Retinal pigment epithelial cell (primary cell): ENCODE measurements around the gene KCNAB2.

Experiments
- DNase-seq: peaks from one replicate; pipeline ENCODE4 v3.0.0-alpha.2; 2010; ENCODE audit warnings: low read depth
- H3K4me3 ChIP-seq: 2 replicates; pipeline ENCODE4 v1.5.1; 2011; ENCODE audit warnings: mild to moderate bottlenecking, low read length, control low read depth, moderate library complexity
- TF ChIP-seq, protein P1 (sequence below): conservative IDR thresholded peaks from 2 replicates; pipeline ENCODE4 v1.5.1; 2011; ENCODE audit warnings: low read depth, low read length, control low read depth, inconsistent platforms

Gene KCNAB2

DNA sequence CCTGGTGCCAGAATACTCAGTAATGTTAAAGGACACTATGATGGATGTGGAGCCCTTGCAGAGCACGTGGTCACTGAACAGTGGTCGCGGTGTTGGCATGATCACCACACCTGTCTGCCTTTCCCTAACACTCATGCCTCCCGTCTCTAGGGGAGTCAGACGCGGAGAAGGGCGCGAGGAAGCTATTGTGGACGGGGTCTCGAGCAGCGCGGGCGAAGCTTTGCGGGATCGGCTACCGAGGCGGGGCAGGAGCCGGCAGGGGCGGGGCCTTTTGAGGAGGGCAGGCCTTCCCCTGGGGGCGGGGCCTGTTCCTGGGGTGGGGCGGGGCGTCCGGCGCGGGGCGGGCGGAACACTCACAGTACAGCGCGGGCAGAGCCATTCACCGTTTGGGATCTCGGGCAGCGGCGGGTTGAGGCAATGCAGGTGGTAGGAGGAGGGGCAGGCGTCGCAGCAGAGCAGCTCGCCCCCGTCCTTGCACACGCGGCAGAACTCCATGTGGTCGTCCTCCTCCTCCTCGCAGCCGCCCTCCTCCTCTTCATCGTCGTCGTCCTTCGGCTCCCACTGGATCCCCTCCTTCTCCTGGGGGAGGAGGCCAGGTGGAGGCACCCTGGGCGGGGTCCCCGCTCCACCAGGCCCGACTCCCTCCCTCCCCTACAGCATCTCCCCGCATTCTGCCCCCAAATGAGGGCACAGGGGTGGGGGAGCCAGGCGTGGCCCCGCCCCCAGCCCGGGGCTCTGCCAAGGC is 103.0 kb downstream of the KCNAB2 start:
- TF ChIP-seq, protein P1, sequence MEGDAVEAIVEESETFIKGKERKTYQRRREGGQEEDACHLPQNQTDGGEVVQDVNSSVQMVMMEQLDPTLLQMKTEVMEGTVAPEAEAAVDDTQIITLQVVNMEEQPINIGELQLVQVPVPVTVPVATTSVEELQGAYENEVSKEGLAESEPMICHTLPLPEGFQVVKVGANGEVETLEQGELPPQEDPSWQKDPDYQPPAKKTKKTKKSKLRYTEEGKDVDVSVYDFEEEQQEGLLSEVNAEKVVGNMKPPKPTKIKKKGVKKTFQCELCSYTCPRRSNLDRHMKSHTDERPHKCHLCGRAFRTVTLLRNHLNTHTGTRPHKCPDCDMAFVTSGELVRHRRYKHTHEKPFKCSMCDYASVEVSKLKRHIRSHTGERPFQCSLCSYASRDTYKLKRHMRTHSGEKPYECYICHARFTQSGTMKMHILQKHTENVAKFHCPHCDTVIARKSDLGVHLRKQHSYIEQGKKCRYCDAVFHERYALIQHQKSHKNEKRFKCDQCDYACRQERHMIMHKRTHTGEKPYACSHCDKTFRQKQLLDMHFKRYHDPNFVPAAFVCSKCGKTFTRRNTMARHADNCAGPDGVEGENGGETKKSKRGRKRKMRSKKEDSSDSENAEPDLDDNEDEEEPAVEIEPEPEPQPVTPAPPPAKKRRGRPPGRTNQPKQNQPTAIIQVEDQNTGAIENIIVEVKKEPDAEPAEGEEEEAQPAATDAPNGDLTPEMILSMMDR: no peak
- no peak for DNase-seq
- H3K4me3 ChIP-seq: no peak overlapping the region

DNA sequence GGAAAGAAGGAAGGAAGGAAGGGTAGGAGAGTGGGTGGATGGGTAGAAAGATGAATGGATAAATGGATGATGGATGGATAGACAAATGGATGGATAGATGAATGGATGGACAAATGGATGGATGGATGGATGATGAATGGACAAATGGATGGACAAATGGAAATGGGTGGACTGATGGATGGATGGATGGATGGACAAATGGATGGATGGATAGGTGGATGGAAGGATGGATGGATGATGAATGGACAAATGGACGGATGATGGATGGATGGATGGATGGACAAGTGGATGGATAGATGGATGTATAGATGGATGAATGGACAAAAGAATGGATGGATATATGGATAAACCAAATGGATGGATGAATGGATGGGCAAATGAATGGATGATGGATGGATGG is 103.9 kb downstream of the KCNAB2 start:
- no peak for DNase-seq
- TF ChIP-seq, protein P1: no peak
- H3K4me3 ChIP-seq: no peak overlapping the region

DNA sequence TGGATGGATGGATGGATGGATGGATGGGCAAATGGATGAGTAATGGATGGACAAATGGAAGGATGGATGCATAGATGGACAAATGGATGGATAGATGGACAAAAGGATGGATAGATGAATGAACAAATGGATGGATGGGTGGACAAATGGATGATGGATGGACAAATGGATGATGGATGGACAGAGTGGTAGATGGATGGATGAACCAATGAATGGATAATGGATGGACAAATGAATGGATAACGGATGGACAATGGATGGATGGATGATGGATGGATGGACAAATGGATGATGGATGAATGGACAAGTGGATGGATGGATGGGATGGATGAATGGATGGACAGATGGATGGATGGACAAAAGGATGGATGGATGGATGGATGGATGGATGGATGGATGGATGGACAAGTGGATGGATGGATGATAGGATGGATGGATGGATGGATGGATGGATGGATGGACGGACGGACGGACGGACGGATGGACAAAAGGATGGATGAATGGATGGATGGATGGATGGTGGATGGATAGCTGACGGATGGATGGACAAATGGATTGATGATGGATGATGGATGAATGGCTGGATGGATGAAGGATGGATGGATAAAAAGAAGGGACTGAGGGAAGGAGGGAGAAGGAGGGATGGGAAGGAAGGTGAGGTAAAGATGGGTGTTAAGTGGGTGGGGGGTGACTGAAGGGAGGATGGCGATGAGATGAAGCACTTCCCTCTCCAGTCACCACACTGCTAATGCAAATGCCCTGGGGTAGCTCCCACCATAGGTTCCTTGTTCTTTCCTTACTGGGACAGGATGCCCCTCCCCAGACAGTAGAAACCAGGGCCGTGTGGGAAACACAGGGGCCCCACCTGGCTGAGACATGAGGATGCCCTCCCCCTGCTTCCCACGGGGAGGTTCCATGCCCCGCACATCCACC is 104.6 kb downstream of the KCNAB2 start:
- DNase-seq: no peak
- H3K4me3 ChIP-seq: no peak overlapping the region
- TF ChIP-seq, protein P1: no peak
